GM12891 (cell line): Measurements from ENCODE around the gene C1QL4.

ENCODE experiments used
- DNase-seq: peaks from one replicate; pipeline ENCODE4 v3.0.0; 2011; ENCODE audit warnings: low spot score; ENCODE audit not compliant: insufficient read length
- FAIRE-seq: peaks from 2 replicates; lab custom pipeline; 2011; peaks lifted over from hg19 to GRCh38; lab: Jason Lieb, UNC
- PAX5 ChIP-seq: IDR thresholded peaks from 2 replicates; pipeline ENCODE4 v1.6.1; 2011; ENCODE audit warnings: low read length, moderate library complexity, mild to moderate bottlenecking; ENCODE audit not compliant: insufficient read depth, severe bottlenecking
- POLR2A ChIP-seq: IDR thresholded peaks from 2 replicates; pipeline ENCODE4 v1.6.1; 2011; ENCODE audit warnings: low read depth, low read length, control low read depth
- POLR2AphosphoS5 ChIP-seq: IDR thresholded peaks from 2 replicates; pipeline ENCODE4 v1.6.1; 2011; ENCODE audit warnings: low read depth, low read length, control low read depth
- POU2F2 ChIP-seq: IDR thresholded peaks from 2 replicates; pipeline ENCODE4 v1.6.1; 2011; ENCODE audit warnings: low read depth, mild to moderate bottlenecking, control low read depth, low read length, moderate library complexity
- SPI1 ChIP-seq: IDR thresholded peaks from 2 replicates; pipeline ENCODE4 v1.6.1; 2011; ENCODE audit warnings: low read depth, low read length, control low read depth
- TAF1 ChIP-seq: IDR thresholded peaks from 2 replicates; pipeline ENCODE4 v1.6.1; 2011; ENCODE audit warnings: low read depth, low read length, control low read depth

Gene C1QL4

DNA sequence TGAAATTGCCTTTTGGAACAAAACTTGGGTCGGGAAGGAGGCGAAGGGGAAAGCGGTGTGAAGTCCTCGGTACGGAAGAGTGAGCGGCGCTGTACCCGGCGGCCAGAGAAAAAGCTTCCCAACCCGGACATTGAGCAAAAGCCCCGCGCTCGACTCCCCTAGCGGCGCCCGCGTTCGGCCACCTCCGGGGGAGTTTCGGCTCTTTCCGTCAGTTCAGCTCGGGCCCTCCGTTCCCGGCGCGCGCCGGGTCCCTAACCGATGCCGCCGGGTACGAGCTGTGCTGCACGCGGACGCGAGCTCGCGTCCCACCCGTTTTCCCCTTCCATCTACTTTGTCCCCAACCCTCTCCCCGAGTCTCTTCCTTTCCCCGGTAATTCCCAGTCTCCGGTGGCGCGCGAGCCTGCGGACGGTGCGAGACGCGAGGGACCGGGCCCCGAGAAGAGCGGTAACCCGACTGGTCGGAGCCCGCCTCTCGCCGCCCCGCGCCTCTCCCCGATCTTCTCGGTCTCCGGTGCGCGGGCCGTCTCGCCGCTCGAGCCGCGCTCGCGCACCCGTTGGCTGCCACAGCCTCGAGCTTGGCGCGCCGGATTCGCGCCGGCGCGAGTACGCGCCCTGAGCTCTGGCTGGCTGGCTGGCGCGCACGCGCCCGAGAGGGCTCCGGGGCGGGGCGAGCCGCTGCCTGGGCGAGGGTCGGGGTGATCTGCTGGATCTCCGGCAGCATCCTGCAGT is 29.8 kb upstream of the C1QL4 start:
- DNase-seq (peak; percentile 85), FAIRE-seq (peak; percentile 90)
- TF ChIP-seq TAF1 (no peak), POU2F2 (0 out of 2 replicates have a peak, but pooled peaks have one; percentile 17), PAX5 (peak; percentile 19), POLR2A (0 out of 2 replicates have a peak, but pooled peaks have one; percentile 46)

DNA sequence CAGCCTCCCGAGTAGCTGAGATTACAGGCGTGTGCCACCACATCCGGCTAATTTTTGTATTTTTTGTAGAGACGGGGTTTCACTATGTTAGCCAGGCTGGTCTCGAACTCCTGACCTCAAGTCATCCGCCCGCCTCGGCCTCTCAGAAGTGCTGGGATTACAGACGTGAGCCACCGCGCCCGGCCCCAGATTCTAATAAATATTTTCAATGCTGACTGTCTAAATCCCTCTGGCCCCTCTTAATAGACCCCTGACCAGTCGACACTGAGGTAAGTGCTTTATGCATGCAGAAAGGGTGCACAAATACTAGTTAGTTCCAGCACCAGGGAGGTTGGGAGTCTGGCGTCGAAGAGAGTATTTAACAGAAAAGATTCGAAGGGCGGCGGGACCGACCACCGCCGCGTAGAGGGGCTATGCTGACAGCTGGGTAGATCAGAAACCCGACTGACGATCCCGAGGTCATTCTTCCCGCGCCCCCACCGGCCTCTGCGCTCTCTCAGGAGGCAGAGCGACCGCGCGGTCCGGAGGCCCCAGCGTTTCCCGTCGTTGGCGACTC is 29.2 kb upstream of the C1QL4 start:
- FAIRE-seq (no peak), DNase-seq (no peak)
- no peak for TF ChIP-seq TAF1
- 0 out of 2 replicates have a peak, but pooled peaks have one; percentile 0 for TF ChIP-seq SPI1

- DNase-seq (no peak), FAIRE-seq (peak; percentile 50)
- TF ChIP-seq POLR2AphosphoS5 (no peak), SPI1 (no peak), POU2F2 (no peak)
Measured at GRCh38 chr12:49365542-49365941, 28.6 kb upstream of the C1QL4 start.

DNA sequence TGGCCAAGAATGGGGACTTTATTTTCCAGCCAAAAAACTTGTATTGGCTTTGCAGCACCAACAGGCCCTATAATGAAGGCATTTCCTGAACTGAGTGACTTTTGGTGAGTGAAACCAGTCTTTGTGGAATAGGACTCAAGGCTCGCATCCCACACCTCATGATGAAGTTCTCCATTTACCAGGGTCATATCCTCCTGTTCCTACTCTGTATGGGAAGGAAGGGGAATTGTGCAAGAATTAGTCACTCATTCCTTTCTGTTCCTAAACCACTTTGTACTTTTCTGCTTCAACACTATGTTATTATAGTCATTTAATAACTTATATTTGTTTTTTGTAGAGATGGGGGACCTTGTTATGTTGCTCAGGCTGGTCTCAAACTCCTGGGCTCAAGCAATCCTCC is 28.0 kb upstream of the C1QL4 start:
- no peak for TF ChIP-seq PAX5
- TF ChIP-seq TAF1: no peak
- TF ChIP-seq POU2F2: no peak
- TF ChIP-seq SPI1: no peak
- DNase-seq: no peak
- no peak for FAIRE-seq

- FAIRE-seq (no peak), DNase-seq (no peak)
- TF ChIP-seq POLR2A (no peak), POLR2AphosphoS5 (no peak), PAX5 (no peak), POU2F2 (no peak), SPI1 (no peak), TAF1 (no peak)
Measured at GRCh38 chr12:49362077-49362476, 25.1 kb upstream of the C1QL4 start.

DNA sequence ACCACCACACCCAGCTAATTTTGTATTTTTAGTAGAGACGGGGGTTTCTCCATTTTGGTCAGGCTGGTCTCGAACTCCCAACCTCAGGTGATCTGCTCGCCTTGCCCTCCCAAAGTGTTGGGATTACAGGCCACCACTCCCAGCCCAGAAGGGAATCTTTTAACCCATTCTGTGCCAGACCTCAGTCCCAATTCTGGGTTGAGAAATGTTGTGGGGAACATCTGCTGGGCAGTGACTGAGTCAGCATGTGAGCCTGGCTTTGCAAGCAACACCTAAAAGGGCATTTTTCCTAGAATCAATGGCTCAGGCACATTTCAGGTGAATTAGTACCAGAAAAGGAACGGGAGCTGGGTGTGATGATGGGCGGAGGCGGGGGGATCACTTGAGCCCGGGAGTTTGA is 22.7 kb upstream of the C1QL4 start:
- TF ChIP-seq POLR2AphosphoS5 (no peak), POLR2A (no peak)
- FAIRE-seq (no peak), DNase-seq (no peak)

- FAIRE-seq (peak; percentile 76), DNase-seq (peak; percentile 43)
- TF ChIP-seq PAX5 (no peak), TAF1 (no peak), POU2F2 (no peak), POLR2A (no peak), POLR2AphosphoS5 (no peak), SPI1 (no peak)
Measured at GRCh38 chr12:49358483-49359141, 21.6 kb upstream of the C1QL4 start.

DNA sequence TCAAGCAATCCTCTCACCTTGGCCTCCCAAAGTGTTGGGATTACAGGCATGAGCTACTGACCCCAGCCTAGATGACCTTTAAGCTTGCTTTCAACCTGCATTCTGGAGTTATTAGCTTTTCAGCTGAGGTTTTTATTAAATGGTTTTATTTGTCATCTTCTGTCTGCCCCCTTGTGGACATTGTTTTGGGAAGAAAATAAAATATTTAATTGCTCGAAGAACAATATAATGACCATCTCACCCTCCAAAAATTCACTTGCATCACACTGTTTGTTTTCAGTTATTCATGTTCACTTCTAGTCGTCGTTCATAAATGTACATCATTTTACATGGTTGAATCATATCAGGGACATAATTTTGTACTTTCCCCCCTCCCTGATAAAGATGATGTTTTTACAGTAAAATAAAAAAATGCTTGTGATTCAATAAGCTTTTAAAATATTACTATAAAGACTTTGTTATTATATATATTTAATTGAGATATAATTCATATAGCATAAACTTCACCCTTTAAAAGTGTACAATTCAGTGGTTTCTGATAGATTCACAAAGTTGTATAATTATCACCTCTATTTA is 20.2 kb upstream of the C1QL4 start:
- DNase-seq: peak; percentile 10
- no peak for FAIRE-seq
- no peak for TF ChIP-seq PAX5
- no peak for TF ChIP-seq POLR2A
- TF ChIP-seq POLR2AphosphoS5: no peak
- no peak for TF ChIP-seq POU2F2
- TF ChIP-seq SPI1: no peak
- TF ChIP-seq TAF1: no peak

DNA sequence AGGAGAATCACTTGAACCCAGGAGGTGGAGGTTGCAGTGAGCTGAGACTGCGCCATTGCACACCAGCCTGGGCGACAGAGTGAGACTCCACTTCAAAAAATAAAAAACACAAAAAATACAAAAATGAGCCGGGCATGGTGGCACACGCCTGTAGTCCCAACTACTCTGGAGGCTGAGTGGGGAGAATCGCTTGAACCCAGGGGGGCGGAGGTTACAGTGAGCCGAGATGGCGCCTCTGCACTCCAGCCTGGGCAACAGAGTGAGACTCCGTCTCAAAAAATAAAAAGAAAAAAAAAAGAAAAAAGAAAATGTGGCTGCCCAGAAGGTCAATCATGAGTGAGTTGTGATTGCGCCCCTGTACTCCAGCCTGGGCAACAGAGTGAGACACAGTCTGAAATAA is 18.9 kb upstream of the C1QL4 start:
- FAIRE-seq (no peak), DNase-seq (no peak)
- TF ChIP-seq PAX5 (no peak), POU2F2 (no peak), POLR2AphosphoS5 (no peak), POLR2A (no peak), SPI1 (no peak), TAF1 (no peak)

DNA sequence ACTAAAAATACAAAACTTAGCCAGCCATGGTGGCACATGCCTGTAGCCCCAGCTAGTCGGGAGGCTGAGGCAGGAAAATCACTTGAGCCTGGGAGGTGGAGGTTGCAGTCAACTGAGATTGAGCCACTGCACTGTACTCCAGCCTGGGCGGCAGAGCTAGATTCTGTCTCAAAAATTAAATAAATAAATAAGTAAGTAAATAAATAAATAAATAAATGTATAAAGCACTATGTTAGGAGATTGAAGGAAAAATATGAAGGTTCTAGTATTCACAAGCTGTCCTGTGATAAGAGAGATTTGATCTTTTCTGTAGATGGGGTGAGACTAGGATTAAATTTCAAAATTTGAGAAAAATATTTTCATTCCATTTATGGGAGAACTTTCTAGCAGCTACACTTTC is 15.4 kb upstream of the C1QL4 start:
- DNase-seq (no peak), FAIRE-seq (no peak)
- TF ChIP-seq POLR2AphosphoS5 (no peak), TAF1 (no peak)
